K562 (cell line): ENCODE measurements around the gene TXNL4A. TPM values are rescaled to one million over a fixed set of nuclear protein-coding genes. Genes with fewer than 3 reads are reported as not detected.

Experiments
- CBFA2T2 ChIP-seq: fragments of 450-650 bp; conservative IDR thresholded peaks from 2 replicates; pipeline ENCODE4 v1.6.1; 2017; ENCODE audit warnings: mild to moderate bottlenecking
- CCNT2 ChIP-seq: IDR thresholded peaks from 2 replicates; pipeline ENCODE4 v1.6.1; 2011; ENCODE audit warnings: borderline replicate concordance, low read depth, mild to moderate bottlenecking, moderate library complexity, mixed read lengths, low read length; ENCODE audit not compliant: insufficient read length; ENCODE audit errors: extremely low read depth
- CHD7 ChIP-seq: fragments of 200-600 bp; sonication (generic); IDR thresholded peaks from one replicate; pipeline ENCODE4 v1.6.1; 2012; ENCODE audit warnings: mild to moderate bottlenecking, low read depth, low read length, inconsistent platforms
- ELK1 ChIP-seq: sonication (generic); formaldehyde crosslinking; IDR thresholded peaks from 2 replicates; pipeline ENCODE4 v1.8.1; 2022; ENCODE audit warnings: missing genetic modification reagents
- EP400 ChIP-seq: fragments of 450-650 bp; IDR thresholded peaks from 2 replicates; pipeline ENCODE4 v1.6.1; 2017; ENCODE audit warnings: antibody characterized with exemption, mild to moderate bottlenecking, moderate library complexity
- FOXK2 ChIP-seq, 2 experiments: fragments of 450-650 bp; IDR thresholded peaks in 1 of 2; conservative IDR thresholded peaks in 1 of 2; 2 replicates each; pipeline ENCODE4 v1.6.1; 2016; ENCODE audit warnings: low read depth in 2 of 2, mild to moderate bottlenecking in 1 of 2
- HDAC1 ChIP-seq, 2 experiments: fragments of 450-650 bp; IDR thresholded peaks; 2 replicates each; pipeline ENCODE4 v1.6.1; 2016 to 2017; ENCODE audit warnings: inconsistent platforms in 1 of 2, mild to moderate bottlenecking in 1 of 2, moderate library complexity in 1 of 2
- MCM2 ChIP-seq: fragments of 450-650 bp; IDR thresholded peaks from 2 replicates; pipeline ENCODE4 v1.6.1; 2017; ENCODE audit warnings: low read depth, mild to moderate bottlenecking
- NFIX ChIP-seq: fragments of 250-450 bp; sonication (Bioruptor Pico); IDR thresholded peaks from 2 replicates; pipeline ENCODE4 v1.4.0; 2020; ENCODE audit warnings: low read depth, mild to moderate bottlenecking, moderate library complexity
- PHB ChIP-seq: fragments of 250-450 bp; sonication (Bioruptor Pico); IDR thresholded peaks from 2 replicates; pipeline ENCODE4 v1.5.0; 2021
- RAD21 ChIP-seq, 2 experiments: fragments of 250-450 bp in 1 of 2; fragments of 450-650 bp in 1 of 2; sonication (Bioruptor Pico) in 1 of 2; formaldehyde crosslinking in 1 of 2; IDR thresholded peaks in 1 of 2; conservative IDR thresholded peaks in 1 of 2; 2 replicates each; pipeline versions ENCODE4 v1.4.0 to v1.8.0; 2020 to 2022; ENCODE audit warnings: mild to moderate bottlenecking in 2 of 2, moderate library complexity in 1 of 2
- TAL1 ChIP-seq: fragments of 450-650 bp; IDR thresholded peaks from 2 replicates; pipeline ENCODE4 v1.6.1; 2016; ENCODE audit warnings: mild to moderate bottlenecking
- TFAP4 ChIP-seq: sonication (generic); formaldehyde crosslinking; IDR thresholded peaks from 2 replicates; pipeline ENCODE4 v1.8.0; 2022; ENCODE audit warnings: missing genetic modification reagents, mild to moderate bottlenecking, moderate library complexity, borderline replicate concordance
- TRIM24 ChIP-seq, 2 experiments: fragments of 450-650 bp; IDR thresholded peaks; 2 replicates each; pipeline ENCODE4 v1.6.1; 2016
- ZKSCAN8 ChIP-seq: fragments of 200-800 bp; sonication (Bioruptor generic); IDR thresholded peaks from 2 replicates; pipeline ENCODE4 v1.6.1; 2016; ENCODE audit warnings: missing genetic modification characterization, missing compliant biosample characterization
- ZNF197 ChIP-seq: fragments of 200-800 bp; sonication (Bioruptor generic); IDR thresholded peaks from 2 replicates; pipeline ENCODE4 v1.6.1; 2016; ENCODE audit warnings: low read depth, missing genetic modification characterization, missing compliant biosample characterization
- polyA plus RNA-seq, 8 experiments: library from polyadenylated mRNA; depleted of rRNA in 4 of 8; stranded (reverse) in 5 of 8; unstranded in 3 of 8; fragments of >200 nt; fragmentation: Nextera tagmentation in 2 of 8; fragmentation: Illumina TruSeq in 1 of 8; extraction: Ambion mirVana in 2 of 8; extraction: Trizol in 1 of 8; gene quantifications; 2 replicates each; pipeline versions ENCODE4 v1.2.1 to v1.2.3, GENCODE V29; 2011 to 2014; ENCODE audit warnings: inconsistent platforms in 1 of 8, missing spikeins in 1 of 8
- total RNA-seq, 7 experiments: library from RNA; depleted of rRNA in 6 of 7; stranded (reverse); fragments of >200 nt in 6 of 7; fragmentation: Illumina TruSeq in 2 of 7; extraction: Trizol in 2 of 7; gene quantifications; 2 replicates each; pipeline versions ENCODE4 v1.2.1 to v1.2.3, GENCODE V29; 2011 to 2021; ENCODE audit warnings: low replicate concordance in 1 of 7

The TXNL4A gene
- total and polyA plus RNA-seq, 9 of the 15 experiments (the other 6 are each of a cell fraction or from before 2014, with no cell fraction given): 27.0 to 132 (median 87.5) TPM

- TF ChIP-seq RAD21 (CRISPR knock-in tag; conservative IDR thresholded peaks at IDR 0.05 in 1 of 2, IDR thresholded peaks at IDR 0.05 in 1 of 2) (peak in 1 of 2 experiments; percentile 53; a peak in 2 of 4 replicates), TRIM24 (IDR thresholded peaks at IDR 0.05) (no peak), HDAC1 (IDR thresholded peaks at IDR 0.05) (peak in 1 of 2 experiments; percentile 39; a peak in 1 of 4 replicates), CCNT2 (peak; percentile 14), ELK1 (no peak), MCM2 (no peak), CHD7 (no peak), ZKSCAN8 (CRISPR knock-in tag) (no peak), EP400 (peak; percentile 85), PHB (no peak), TFAP4 (peak; percentile 40; the same call in 1 of the 2 replicates), ZNF197 (CRISPR knock-in tag) (no peak), FOXK2 (conservative IDR thresholded peaks at IDR 0.05 in 1 of 2, IDR thresholded peaks at IDR 0.05 in 1 of 2; ENCODE audit: low read depth in 2 of 2) (no peak), CBFA2T2 (no peak), TAL1 (no peak), NFIX (no peak)
These were observed 302 bp downstream of the TXNL4A start (continued) for GRCh38 chr18:79988071-79988450.
